HG03066 (cell line): ENCODE results near the gene TTC38.
"Not testable (repeated sequence)": the region's sequence is repeated elsewhere in the genome, so short reads cannot be mapped to it uniquely, and the experiment has no call there.

Experiments used
- ATAC-seq: cut with Tn5 transposase; IDR thresholded peaks from one replicate; pipeline ENCODE4 v1.9.1; 2021; ENCODE audit warnings: low read depth; ENCODE audit not compliant: unreplicated experiment

Gene TTC38

DNA sequence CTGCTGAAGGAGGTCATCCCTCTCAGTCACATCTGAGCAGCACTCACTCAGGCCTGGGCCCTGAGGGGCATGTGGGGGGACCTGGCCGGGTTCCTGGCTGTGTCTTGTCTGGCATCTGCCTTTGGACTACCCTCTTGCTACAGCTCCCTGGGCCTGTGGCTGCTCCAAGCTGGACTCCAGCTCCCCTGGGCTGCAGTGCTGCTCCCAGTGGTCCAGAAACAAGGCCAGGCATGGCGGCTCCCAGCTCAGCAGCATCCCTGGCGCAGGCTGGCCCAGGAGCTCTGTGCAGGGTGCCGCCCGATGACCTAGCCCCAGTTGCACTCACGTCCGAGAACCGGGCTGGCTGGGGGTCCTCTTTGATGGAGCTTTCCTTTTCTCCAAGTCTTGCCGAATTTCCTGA, 23.0 kb upstream of the TTC38 start:
- no peak for ATAC-seq

DNA sequence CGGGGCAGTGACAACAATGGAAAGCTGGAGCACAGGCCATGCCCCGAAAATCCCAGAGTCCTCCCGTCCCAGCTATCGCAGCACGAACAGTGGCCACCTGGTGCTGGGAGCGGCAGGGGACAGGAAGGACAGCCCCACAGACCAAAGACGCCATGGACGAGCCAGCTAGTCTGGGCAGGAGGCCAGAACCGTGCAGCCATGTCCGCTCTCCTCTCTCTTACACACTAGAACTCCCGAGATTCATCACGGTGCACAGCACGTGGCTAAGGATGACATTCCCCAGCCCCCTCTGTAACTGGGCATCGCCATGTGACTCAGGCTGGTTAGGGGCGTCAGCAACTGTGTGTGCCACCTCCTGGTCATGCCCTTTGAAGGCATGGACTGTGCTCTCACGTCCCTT, 22.3 kb upstream of the TTC38 start:
- ATAC-seq = no peak

DNA sequence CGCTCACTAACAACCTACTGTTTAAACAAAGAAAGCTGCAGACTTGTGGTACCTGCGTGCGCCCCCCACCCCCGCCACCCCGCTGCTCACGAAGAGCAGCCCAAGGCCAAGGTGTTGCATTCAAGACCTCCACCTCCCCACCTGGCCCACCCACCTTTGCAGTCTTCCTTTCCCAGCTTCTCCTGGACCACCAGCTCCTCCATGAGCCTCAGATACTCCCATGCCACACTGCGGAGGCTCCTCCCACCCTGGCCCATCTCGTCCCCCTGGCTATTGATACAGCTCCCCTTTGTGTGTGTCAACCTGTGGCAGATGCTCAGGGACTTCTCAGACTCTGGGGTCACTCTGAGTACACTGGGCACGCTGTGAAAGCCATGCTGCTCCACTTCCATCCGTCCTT, 21.6 kb upstream of the TTC38 start:
- no peak for ATAC-seq

DNA sequence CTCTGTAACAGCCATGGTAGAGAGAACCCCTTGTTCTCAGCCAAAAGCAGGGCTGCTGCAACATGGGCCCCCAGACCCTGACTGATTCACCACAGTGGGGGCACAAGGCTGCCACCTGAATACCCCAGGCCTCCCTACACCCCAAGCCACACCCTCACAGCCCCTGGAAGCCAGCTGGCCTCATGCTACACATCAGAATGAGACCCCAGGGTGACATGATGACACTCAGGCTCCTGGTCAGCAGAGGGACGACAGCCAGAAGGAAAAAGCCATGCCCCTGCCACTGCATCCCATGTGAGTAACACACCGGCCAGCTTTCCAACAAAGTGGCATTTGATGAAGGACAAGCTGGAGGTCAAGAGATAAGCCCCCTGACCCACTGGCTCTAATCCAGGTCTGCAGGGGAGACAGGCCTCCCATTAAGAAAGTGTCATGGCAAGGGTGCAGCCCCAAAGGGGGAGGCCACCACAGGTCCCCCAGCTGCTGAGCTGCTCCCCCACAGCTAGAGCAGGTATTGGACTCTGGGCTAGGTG, 20.3 kb upstream of the TTC38 start:
- ATAC-seq = no peak

DNA sequence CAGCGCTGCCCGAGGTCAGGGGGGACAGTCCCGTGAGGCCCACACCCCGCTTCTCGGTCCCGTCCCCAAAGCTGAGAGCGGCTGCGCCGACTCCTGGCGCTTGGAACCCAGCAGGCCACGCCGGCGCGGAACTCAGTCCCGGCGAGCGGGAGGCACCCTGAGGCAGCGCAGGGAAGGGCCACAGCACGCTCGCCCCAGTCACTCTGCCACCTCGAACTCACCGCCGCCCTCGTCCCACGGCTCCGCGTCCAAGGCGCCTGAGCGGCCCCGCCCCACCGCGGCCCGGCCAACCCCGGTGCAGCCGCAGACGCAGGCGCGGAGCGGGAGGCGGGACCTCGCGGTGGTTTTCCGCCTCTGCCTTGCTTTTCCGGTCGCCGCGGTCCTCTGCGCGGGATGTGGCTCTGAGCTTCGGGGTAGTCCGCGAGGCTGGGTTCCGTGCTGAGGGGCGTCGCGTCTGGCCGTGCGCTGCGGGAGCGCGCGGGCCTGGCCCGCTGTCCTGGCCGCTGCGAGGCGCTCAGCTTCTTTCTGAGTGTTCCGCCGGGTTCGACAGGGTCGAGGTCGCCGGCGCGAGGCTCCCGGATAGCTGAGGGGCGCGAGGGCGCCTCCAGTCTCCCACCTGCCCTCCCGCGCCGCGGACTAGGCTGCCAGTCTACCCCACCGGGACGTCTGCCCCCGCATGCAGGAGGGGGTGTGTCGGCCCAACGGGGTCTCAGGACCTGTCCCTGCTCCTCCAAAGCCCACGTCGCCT, 17.6 kb upstream of the TTC38 start, which contains the start of gene CDPF1:
TSS of gene CDPF1 (minus strand) at position 259 of the 748 bp plus-strand sequence. CDS start 2,009 bp downstream, outside the sequence.
- ATAC-seq = peak; percentile 74

DNA sequence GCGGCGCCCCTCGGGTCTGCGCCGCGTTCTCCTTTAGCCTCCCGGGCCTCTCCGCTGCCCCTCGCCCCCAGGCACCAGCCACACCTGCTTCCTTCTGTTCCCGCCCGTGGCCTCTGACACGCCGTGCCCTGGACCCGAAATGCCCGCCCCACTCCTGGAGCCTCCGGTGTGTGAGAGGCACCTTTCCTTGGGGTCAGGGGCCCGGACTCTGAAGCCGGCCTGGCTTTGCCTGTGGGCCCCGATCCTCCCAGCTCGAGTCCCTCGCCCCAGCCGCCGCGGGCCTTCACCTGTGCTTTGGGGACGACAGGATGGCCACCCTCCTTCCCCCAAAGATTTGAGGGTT, 17.1 kb upstream of the TTC38 start:
- no peak for ATAC-seq

DNA sequence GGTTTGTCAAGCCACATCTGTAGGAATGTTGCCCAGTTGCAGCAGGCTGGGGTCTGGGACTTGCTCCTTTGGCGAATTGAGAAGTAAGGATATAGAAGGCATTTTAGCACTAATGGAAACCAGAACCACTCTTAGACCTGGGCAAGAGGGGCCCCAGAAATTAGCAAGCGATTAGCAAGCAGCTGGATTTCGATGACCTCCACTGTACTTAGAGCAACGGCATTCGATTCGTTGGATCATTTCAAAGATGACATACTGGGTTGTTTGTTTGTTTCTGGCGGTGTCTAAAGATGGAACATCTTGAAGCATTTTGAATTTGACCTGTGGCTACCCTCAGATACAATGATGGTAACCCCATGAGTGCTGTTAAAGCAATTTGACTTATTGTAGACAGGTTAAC, 16.5 kb upstream of the TTC38 start:
- ATAC-seq = no peak

DNA sequence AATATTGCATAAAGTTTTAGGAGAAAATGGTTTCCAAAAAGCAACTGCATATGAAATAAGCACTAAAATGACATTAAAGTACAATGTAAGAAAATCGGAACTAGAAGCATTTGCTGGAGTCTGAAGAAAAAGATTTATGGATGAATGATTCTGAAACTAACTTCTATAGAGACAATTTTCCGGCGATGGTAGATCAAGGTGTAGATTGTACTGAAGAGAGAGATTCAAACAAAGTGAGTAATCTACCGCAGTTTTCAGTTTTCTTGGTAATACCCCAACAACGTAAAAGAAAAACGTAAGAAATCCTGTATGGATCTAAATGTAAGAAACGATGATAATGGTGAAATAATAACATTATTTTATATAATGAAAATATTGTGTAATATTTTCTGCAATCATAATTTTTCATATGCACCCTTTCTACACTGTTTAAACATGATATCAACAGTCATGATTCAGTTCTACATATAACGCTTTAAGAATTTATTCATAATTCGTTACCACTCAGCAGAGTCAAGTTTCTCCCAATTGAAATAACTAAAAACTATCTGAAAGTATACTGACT, 15.9 kb upstream of the TTC38 start:
- ATAC-seq = no peak

DNA sequence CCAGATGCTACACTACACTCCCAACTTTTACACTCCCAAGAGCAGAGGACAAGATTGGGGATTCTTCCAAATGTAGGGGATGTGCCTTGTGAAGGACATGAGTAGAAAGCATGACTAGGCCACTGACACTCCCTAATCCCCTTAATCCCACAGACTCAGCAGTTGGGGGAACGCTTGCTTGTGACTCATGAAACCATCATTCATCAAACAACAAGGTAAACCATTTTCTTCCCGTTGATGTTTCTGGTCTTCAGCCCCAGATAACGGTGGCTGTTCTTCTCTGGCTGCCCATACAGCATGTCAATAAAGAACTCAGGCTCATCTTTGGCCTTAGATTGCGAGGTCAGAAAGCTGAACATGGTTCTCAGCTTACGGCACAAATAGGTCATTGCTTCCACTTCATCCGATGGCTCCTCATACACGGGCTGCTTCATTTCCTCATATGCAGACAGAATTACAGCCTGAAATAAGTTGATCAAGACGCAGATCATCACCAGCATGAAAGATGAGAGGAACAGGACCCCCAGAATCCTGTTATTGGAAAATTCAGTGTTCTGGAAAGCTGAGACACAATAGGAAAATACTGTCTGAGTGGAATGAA, 11.3 kb upstream of the TTC38 start:
- no peak for ATAC-seq

DNA sequence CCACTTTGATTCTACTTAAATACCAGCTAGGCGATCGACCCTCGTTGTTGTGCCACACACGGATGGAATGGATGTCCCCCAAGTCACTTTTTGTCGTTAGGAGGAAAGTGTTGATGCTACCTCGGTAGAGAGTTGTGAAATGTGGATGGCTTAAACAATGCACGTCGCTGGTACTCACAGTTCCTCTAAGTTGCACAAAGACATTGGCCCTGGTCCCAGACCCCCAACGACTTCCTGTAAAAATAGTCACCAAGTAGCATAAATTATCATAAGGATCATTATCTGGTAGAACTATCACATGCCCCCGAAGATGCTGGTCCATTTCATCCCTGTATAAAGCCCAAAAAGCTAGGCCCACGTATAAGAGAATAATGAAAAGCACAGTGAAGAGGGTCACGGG, 8.4 kb upstream of the TTC38 start:
- ATAC-seq = no peak

DNA sequence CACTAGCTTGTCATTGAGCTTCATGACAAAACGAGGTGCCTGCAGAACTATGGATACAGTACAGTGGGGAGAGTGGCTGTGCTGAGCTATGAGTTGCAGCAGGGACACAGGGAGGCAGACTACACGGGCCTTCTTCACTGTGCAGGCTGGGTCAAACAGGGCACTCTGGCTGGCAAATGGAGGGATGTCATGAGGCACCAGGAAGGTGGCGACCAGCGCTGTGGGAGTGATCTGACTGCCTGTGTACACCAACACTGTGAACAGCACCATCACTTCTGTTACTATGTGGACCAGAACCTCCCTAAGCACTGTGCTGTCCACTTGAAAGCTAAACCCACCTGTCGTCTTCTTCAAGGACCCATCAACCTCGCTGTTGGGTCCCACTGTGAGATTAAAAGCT, 7.8 kb upstream of the TTC38 start:
- no peak for ATAC-seq

DNA sequence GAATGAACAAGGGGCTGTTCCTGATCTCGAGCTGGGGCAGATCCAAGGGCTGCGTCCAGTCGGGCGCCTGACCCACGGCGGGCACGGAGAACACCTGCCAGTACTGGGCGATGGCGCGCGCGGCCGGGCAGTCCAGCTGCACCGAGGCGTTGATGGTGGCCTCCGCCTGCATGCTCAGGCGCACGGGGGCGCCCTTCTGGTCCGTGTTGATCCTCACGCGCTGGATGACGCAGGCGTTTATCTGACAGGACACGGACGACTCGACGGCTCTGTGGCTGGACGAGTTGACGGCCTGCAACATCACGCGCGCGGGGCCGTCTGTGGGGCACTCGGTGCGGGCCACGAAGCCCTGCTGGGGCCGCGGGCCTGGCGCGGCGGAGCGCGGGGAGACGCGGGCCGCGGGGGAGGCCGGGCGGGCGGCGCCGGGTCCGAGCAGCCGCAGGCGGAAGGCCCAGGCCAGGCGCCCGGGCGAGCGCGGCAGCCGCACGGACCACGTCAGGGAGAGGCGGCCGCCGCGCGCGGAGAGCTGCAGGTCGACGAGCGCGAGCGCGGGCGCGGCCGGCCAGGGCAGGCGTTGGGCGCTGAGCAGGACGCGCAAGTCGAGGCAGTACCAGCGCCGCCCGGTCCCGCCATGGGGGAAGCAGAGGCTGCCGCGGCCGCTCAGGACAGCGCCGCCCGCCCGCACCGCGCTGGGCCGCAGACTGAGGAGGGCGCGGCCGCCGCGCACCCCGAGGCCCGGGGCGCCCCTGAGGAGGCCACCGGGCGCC, 5.2 kb upstream of the TTC38 start:
- no peak for ATAC-seq

DNA sequence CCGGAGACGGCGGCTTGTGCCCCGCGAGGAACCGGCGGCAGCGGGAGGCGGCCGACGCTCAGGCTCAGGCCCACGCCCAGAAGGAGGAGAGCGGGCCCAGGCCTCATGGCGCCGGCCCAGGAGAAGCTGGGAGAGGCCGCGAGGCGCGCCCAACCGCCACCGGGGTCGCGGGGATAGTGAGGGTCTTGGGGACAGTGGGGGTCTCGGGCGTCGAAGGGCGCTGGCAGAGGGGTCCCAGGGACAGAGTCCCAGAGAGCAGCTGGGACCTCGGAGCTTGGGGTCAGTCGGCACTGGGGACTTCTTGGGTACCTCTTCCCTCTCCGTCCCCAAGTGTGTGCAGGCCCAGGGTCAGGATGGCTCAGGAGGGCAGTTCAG, 4.6 kb upstream of the TTC38 start, which contains the start of gene PKDREJ:
TSS of gene PKDREJ (minus strand) at position 128 of the 375 bp plus-strand sequence. CDS start at position 107, 21 bp downstream.
- ATAC-seq = no peak

DNA sequence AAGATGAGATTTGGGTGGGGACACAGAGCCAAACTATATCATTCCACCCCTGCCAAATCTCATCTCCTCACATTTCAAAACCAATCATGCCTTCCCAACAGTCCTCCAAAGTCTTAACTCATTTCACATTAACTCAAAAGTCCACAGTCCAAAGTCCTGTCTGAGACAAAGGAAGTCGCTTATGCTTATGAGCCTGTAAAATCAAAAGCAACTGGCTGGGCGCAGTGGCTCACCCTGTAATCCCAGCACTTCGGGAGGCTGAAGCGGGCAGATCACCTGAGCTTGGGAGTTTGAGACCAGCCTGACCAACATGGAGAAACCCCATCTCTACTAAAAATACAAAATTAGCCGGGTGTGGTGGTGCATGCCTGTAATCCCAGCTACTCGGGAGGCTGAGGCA, 3.3 kb upstream of the TTC38 start:
- ATAC-seq = not testable (repeated sequence)

DNA sequence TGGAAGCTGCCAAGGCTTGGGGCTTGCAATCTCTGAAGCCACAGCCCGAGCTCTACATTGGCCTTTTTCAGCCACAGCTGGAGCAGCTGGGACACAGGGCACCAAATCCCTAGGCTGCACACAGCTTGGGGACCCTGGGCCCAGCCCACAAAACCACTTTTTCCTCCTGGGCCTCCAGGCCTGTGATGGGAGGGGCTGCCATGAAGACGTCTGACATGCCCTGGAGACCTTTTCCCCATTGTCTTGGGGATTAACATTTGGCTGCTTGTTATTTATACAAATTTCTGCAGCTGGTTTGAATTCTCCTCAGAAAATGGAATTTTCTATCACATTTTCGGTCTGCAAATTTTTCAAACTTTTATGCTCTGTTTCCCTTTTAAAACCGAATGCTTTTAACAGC, 2.2 kb upstream of the TTC38 start:
- not testable (repeated sequence) for ATAC-seq

DNA sequence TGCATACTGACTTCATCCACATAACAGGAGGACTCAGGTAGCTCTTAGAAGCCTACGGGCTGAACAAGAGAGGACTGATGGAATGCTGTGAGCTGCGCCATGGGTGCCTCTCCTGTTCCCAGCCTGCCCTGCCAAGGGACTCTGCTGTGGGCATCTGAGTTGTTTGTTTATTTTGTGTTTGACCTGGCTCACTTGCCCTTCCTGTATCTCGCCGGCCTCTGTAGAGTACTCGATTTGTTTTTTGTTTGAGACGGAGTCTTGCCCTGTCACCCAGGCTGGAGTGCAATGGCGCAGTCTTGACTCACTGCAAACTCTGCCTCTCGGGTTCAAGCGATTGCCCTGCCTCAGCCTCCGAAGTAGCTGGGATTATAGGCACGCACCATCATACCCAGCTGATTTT, 1.8 kb downstream of the TTC38 start:
- ATAC-seq = no peak

DNA sequence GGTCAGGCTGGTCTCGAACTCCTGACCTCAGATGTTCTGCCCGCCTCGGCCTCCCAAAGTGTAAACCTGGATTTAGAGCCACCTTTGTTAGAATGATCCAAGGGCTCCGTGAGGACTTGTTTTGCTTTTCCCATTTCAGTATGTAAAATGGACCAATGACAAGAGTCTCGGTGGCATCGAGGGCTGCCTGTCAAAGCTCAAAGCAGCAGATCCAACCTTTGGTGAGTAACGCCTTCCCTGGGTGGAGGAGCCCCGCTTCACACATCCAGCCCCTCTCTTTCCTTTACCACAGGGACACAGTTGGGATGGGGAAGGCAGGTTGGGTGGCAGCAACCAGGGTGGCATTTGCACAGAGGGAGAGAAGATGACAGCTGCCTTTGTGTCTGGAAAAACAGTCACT, 4.4 kb downstream of the TTC38 start:
- no peak for ATAC-seq

DNA sequence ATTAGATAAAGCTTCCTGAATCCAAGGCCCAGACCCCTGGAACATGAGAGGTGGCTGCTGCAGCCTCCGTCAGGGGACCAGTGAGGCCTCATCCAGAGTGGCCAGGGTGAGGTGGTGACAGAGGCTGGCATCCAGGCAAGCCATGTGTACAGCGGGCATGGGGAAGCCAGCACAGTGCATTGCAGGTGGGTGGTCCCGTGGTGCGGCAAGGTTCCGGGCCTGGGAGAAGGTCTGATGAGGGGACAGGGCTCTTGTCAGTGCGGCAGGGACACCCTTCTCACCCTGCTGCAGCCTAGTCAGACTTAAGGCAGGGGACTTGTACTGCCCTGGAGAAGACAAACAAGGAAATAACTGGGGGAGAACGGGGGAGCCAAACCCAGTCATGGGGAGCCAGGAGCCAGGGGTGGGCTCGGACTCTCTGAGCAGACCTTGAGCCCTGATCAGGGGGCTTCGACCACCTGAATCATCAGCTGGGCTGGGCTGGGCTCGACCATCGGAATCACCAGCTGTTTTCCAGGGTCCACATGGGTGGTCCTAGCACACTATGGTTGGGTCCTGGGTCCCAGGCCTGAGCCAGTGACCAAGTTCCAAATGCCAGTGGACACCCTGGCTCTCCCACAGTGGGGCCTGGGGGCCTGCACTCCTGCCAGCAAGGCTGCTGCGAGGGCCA, 5.1 kb downstream of the TTC38 start:
- ATAC-seq = no peak

DNA sequence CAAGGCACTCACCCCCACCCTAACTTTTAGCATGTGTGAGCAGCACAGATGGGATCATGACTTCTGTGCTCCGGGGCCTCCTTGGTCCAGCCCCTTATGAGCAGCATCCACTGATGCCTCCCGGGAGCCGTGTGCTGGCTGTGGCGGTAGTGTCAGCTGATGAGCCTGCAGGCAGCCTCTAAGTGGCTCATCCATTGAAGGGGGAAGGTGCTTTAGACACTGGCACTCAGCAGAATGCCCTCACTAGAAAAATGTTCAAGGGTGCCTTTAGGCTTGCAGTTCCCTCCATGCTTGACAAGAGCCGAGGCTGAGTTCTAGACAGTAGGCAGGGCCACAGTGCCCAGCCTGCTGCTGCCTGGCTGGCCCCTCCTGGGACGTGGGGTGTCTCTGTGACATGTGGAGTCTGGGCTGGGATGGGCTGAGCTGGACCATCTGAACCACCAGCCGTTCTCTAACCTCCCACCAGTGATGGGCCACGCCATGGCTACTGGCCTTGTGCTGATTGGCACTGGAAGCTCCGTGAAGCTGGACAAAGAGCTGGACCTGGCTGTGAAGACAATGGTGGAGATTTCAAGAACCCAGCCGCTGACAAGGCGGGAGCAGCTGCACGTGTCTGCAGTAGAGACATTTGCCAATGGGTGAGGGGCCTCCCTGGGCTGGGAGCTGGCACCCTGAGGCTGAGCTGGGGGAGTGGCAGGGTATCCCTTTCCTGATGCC, 5.8 kb downstream of the TTC38 start:
- ATAC-seq = no peak

DNA sequence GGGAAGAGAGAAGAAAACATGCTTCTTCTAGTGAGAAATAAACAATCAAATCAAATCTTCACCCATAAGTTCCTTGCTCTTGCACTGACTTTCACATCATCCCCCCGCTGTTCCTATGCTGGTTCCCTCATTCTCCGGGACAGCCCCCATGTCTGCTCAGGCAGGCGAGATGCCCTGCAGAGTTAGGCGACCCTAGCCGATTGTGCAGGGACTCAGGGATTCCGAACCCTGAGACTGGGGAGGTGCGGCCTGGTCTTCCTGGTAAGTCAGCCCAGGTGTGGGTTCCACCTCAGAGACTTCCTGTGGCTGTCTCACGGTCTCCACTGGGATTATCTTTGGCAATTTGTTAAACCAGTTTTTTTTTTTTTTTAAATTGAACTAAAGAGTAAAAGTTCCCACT, 6.6 kb downstream of the TTC38 start:
- no peak for ATAC-seq
